Vagina (tissue), 2 donors: ENCODE measurements around the gene PRPF6.

Experiments
- POLR2A ChIP-seq, 2 donors: fragments of 450-650 bp; IDR thresholded peaks; one replicate each; pipeline ENCODE4 v1.6.1; 2017; ENCODE audit warnings: antibody characterized with exemption in 2 of 2, mild to moderate bottlenecking in 2 of 2, moderate library complexity in 2 of 2
- POLR2AphosphoS5 ChIP-seq, 2 donors: sonication (generic); formaldehyde crosslinking; IDR thresholded peaks; one replicate each; pipeline ENCODE4 v1.9.0; 2017; ENCODE audit warnings: antibody characterized with exemption in 2 of 2, mild to moderate bottlenecking in 2 of 2, low read depth in 1 of 2; ENCODE audit not compliant: insufficient read depth in 1 of 2
- TF ChIP-seq, protein P1 (sequence below), 3 experiments: fragments of 450-650 bp in 2 of 3; fragments of 200-600 bp in 1 of 3; sonication (generic) in 1 of 3; IDR thresholded peaks; one replicate each; pipeline ENCODE4 v1.5.1; 2017 to 2019; ENCODE audit warnings: antibody characterized with exemption in 3 of 3, mild to moderate bottlenecking in 2 of 3, moderate library complexity in 2 of 3

DNA sequence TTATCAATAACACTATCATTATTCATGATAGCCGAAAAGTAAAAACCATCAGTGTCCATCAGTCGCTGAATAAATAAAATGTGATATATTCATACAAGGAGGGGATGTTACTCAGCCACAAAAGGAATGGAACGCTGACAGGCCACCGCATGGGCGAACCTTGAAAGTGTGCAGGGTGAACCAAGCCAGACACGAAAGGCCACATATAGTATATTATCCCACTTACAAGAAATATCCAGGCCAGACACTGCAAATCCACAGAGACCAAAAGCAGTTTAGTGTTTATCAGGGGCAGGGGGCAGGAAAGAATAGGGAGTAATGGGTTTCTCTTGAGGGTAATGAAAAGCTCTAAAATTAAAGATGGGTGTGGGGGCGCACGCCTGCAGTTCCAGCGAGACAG is 62.8 kb downstream of the PRPF6 start:
- TF ChIP-seq, protein P1, sequence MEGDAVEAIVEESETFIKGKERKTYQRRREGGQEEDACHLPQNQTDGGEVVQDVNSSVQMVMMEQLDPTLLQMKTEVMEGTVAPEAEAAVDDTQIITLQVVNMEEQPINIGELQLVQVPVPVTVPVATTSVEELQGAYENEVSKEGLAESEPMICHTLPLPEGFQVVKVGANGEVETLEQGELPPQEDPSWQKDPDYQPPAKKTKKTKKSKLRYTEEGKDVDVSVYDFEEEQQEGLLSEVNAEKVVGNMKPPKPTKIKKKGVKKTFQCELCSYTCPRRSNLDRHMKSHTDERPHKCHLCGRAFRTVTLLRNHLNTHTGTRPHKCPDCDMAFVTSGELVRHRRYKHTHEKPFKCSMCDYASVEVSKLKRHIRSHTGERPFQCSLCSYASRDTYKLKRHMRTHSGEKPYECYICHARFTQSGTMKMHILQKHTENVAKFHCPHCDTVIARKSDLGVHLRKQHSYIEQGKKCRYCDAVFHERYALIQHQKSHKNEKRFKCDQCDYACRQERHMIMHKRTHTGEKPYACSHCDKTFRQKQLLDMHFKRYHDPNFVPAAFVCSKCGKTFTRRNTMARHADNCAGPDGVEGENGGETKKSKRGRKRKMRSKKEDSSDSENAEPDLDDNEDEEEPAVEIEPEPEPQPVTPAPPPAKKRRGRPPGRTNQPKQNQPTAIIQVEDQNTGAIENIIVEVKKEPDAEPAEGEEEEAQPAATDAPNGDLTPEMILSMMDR (IDR thresholded peaks at IDR 0.05), result no peak
- TF ChIP-seq POLR2A (IDR thresholded peaks at IDR 0.05), result no peak
- TF ChIP-seq POLR2AphosphoS5 (IDR thresholded peaks at IDR 0.05; ENCODE audit: insufficient read depth in 1 of 2, low read depth in 1 of 2), result no peak
